A549 (cell line): ENCODE data around the gene SLC66A2.

ENCODE experiments used
- CEBPB ChIP-seq, 2 experiments: fragments of >200 bp in 1 of 2; sonication (Bioruptor Twin) in 1 of 2; formaldehyde crosslinking in 1 of 2; IDR thresholded peaks; 2 replicates each; pipeline ENCODE4 v1.6.1; 2012 to 2016
- KDM1A ChIP-seq: fragments of 200-600 bp; sonication (generic); IDR thresholded peaks from 2 replicates; pipeline ENCODE4 v1.6.1; 2016; ENCODE audit warnings: low read depth, mild to moderate bottlenecking
- MAZ ChIP-seq: fragments of 150-350 bp; IDR thresholded peaks from 2 replicates; pipeline ENCODE4 v1.6.1; 2014; ENCODE audit warnings: antibody characterized with exemption, low read depth, low read length, borderline replicate concordance
- NR3C1 ChIP-seq: fragments of >200 bp; sonication (Bioruptor Twin); formaldehyde crosslinking; IDR thresholded peaks from 3 replicates; pipeline ENCODE4 v1.6.1; 2017
- POLR2A ChIP-seq: IDR thresholded peaks from 2 replicates; pipeline ENCODE4 v1.6.1; 2012; ENCODE audit warnings: mild to moderate bottlenecking, low read length
- RCOR1 ChIP-seq: fragments of 150-350 bp; IDR thresholded peaks from 2 replicates; pipeline ENCODE4 v1.6.1; 2014; ENCODE audit warnings: antibody characterized with exemption, low read length, low read depth
- RFX5 ChIP-seq: fragments of 450-650 bp; IDR thresholded peaks from 2 replicates; pipeline ENCODE4 v1.7.1; 2014; ENCODE audit warnings: antibody characterized with exemption, mild to moderate bottlenecking, moderate library complexity
- SMC3 ChIP-seq: fragments of >200 bp; sonication (Bioruptor Twin); formaldehyde crosslinking; IDR thresholded peaks from 3 replicates; pipeline ENCODE4 v1.6.1; 2018; ENCODE audit warnings: inconsistent platforms
- TF ChIP-seq, protein P1 (sequence below): fragments of >200 bp; sonication (Bioruptor Twin); formaldehyde crosslinking; IDR thresholded peaks from 3 replicates; pipeline ENCODE4 v1.5.1; 2016
- TF ChIP-seq, protein P2 (sequence below): fragments of 200-600 bp; sonication (generic); IDR thresholded peaks from 2 replicates; pipeline ENCODE4 v1.6.1; 2016; ENCODE audit warnings: antibody characterized with exemption, mild to moderate bottlenecking, moderate library complexity

DNA sequence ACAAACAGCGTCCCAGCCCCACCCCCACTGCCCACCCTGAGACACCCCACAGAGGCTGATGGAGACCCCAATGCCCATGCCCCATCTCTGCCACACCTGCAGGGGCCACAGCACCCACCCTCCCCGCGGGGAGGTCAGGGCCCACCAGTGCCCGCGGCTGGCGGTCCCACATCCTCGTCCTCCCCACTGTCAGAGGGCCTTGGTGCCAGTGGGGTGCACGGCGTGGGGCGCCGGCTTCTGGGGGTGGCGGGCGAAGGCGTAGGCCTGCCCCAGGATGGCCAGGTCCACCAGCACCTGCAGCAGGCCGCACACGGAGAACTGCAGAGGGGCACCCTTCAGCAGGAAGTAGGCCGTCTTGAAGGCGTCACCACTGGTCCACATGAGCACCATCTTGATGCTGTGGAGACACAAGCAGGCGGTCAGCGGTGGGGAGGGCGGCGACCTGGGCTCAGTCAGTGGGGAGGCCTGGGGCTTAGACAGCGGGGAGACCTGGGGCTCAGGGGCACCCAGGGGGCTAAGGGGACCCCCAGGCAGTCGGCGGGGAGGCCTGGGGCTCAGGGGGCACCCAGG, 47.6 kb downstream of the SLC66A2 start:
- TF ChIP-seq, protein P1, sequence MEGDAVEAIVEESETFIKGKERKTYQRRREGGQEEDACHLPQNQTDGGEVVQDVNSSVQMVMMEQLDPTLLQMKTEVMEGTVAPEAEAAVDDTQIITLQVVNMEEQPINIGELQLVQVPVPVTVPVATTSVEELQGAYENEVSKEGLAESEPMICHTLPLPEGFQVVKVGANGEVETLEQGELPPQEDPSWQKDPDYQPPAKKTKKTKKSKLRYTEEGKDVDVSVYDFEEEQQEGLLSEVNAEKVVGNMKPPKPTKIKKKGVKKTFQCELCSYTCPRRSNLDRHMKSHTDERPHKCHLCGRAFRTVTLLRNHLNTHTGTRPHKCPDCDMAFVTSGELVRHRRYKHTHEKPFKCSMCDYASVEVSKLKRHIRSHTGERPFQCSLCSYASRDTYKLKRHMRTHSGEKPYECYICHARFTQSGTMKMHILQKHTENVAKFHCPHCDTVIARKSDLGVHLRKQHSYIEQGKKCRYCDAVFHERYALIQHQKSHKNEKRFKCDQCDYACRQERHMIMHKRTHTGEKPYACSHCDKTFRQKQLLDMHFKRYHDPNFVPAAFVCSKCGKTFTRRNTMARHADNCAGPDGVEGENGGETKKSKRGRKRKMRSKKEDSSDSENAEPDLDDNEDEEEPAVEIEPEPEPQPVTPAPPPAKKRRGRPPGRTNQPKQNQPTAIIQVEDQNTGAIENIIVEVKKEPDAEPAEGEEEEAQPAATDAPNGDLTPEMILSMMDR, result no peak
- TF ChIP-seq RCOR1, result no peak
- no peak for TF ChIP-seq CEBPB (IDR thresholded peaks at IDR 0.05)
- TF ChIP-seq, protein P2, sequence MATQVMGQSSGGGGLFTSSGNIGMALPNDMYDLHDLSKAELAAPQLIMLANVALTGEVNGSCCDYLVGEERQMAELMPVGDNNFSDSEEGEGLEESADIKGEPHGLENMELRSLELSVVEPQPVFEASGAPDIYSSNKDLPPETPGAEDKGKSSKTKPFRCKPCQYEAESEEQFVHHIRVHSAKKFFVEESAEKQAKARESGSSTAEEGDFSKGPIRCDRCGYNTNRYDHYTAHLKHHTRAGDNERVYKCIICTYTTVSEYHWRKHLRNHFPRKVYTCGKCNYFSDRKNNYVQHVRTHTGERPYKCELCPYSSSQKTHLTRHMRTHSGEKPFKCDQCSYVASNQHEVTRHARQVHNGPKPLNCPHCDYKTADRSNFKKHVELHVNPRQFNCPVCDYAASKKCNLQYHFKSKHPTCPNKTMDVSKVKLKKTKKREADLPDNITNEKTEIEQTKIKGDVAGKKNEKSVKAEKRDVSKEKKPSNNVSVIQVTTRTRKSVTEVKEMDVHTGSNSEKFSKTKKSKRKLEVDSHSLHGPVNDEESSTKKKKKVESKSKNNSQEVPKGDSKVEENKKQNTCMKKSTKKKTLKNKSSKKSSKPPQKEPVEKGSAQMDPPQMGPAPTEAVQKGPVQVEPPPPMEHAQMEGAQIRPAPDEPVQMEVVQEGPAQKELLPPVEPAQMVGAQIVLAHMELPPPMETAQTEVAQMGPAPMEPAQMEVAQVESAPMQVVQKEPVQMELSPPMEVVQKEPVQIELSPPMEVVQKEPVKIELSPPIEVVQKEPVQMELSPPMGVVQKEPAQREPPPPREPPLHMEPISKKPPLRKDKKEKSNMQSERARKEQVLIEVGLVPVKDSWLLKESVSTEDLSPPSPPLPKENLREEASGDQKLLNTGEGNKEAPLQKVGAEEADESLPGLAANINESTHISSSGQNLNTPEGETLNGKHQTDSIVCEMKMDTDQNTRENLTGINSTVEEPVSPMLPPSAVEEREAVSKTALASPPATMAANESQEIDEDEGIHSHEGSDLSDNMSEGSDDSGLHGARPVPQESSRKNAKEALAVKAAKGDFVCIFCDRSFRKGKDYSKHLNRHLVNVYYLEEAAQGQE, result no peak
- no peak for TF ChIP-seq POLR2A
- TF ChIP-seq KDM1A, result no peak
- no peak for TF ChIP-seq MAZ
- TF ChIP-seq RFX5, result no peak
- TF ChIP-seq NR3C1, result no peak
- TF ChIP-seq SMC3, result no peak
